GM12892 (cell line): ENCODE measurements around the gene NINL.

Experiments used
- POLR2A ChIP-seq: IDR thresholded peaks from 2 replicates; pipeline ENCODE4 v1.6.1; 2011; ENCODE audit warnings: low read depth, low read length, control low read depth
- POLR2AphosphoS5 ChIP-seq: IDR thresholded peaks from 2 replicates; pipeline ENCODE4 v1.6.1; 2011; ENCODE audit warnings: low read depth, low read length, control low read depth
- TAF1 ChIP-seq: IDR thresholded peaks from 2 replicates; pipeline ENCODE4 v1.6.1; 2011; ENCODE audit warnings: low read depth, mild to moderate bottlenecking, control low read depth, low read length, borderline replicate concordance

DNA sequence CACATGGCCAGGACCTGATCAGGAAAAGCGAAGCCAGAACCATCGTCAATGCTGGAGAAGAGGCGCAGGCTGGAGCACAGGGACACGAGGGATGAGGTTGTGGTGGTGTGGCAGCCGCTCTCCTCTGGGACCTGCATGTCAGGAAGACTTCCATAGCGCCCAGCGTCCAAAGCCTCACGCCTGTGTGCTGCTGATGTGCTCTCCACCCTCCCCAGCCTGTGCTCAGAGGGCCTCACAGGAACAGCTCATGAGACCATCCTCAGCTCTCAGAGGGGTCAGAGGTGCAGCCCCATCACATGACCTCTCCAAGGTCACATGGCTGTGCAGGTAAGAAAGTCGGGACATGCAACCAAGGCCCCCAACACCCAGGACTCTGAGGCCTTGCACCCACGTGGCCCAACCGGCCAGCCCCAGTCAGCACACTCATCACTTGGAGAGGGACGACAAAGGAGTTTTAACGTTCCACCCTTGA, 84.4 kb downstream of the NINL start:
- TF ChIP-seq POLR2A (no peak), POLR2AphosphoS5 (no peak), TAF1 (no peak)
